ENCODE results near the gene CTSH. TPM values are rescaled to one million over a fixed set of nuclear protein-coding genes. Genes with fewer than 3 reads are reported as not detected.

CTSH gene
- total and polyA plus RNA-seq, 2 of the 13 experiments (the other 11 are each of a cell fraction or from before 2014, with no cell fraction given), result 265 to 653 TPM

DNA sequence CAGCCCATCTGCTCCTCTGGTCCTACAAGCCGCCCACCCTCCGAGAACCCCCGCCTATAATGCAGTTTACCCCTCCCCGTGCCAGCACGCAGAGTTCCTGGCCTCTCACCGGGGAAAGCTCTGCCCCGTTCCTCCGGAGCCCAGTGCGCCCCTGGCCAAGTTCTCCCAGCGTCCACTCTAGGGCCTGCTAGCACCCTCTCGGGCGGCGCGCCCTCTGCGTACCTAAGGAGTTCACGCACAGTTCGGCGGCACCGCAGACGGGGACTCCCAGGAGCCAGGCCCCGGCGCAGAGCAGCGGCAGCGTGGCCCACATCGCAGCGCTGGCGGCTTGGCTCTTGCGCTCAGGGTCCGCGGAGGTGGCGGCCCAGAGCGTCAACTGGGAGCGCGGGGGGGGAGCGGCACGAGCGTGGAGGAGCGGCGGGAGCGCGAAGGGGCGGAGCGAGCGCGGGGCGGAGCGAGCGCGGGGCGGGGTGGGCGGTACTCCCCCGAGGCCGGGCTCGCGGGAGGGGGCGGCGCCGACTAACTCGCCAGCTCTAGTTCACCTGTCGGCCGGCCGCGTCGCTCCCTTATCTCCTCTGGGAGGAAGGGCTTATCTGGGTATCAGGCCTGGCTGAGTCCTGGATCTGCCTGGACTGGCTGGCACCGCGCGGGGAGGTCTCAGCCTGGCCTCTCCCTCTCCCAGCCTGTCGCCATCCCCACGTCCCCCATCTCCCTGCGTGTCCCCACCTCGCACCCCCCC is at the start of gene CTSH (continued):
- peak; percentile 78 for TF ChIP-seq HIVEP1 (CRISPR knock-in tag; IDR thresholded peaks at IDR 0.05)
- TF ChIP-seq ARID2 (CRISPR knock-in tag; IDR thresholded peaks at IDR 0.05; ENCODE audit: borderline replicate concordance), result no peak
- TF ChIP-seq, protein P1, sequence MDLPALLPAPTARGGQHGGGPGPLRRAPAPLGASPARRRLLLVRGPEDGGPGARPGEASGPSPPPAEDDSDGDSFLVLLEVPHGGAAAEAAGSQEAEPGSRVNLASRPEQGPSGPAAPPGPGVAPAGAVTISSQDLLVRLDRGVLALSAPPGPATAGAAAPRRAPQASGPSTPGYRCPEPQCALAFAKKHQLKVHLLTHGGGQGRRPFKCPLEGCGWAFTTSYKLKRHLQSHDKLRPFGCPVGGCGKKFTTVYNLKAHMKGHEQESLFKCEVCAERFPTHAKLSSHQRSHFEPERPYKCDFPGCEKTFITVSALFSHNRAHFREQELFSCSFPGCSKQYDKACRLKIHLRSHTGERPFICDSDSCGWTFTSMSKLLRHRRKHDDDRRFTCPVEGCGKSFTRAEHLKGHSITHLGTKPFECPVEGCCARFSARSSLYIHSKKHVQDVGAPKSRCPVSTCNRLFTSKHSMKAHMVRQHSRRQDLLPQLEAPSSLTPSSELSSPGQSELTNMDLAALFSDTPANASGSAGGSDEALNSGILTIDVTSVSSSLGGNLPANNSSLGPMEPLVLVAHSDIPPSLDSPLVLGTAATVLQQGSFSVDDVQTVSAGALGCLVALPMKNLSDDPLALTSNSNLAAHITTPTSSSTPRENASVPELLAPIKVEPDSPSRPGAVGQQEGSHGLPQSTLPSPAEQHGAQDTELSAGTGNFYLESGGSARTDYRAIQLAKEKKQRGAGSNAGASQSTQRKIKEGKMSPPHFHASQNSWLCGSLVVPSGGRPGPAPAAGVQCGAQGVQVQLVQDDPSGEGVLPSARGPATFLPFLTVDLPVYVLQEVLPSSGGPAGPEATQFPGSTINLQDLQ (CRISPR knock-in tag; IDR thresholded peaks at IDR 0.05), result no peak
- peak; percentile 66; the same call in 1 of the 2 replicates for TF ChIP-seq ZNF878 (CRISPR knock-in tag; IDR thresholded peaks at IDR 0.05)
- TF ChIP-seq, protein P2, sequence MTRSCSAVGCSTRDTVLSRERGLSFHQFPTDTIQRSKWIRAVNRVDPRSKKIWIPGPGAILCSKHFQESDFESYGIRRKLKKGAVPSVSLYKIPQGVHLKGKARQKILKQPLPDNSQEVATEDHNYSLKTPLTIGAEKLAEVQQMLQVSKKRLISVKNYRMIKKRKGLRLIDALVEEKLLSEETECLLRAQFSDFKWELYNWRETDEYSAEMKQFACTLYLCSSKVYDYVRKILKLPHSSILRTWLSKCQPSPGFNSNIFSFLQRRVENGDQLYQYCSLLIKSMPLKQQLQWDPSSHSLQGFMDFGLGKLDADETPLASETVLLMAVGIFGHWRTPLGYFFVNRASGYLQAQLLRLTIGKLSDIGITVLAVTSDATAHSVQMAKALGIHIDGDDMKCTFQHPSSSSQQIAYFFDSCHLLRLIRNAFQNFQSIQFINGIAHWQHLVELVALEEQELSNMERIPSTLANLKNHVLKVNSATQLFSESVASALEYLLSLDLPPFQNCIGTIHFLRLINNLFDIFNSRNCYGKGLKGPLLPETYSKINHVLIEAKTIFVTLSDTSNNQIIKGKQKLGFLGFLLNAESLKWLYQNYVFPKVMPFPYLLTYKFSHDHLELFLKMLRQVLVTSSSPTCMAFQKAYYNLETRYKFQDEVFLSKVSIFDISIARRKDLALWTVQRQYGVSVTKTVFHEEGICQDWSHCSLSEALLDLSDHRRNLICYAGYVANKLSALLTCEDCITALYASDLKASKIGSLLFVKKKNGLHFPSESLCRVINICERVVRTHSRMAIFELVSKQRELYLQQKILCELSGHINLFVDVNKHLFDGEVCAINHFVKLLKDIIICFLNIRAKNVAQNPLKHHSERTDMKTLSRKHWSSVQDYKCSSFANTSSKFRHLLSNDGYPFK (CRISPR knock-in tag; IDR thresholded peaks at IDR 0.05; ENCODE audit: borderline replicate concordance), result 0 out of 2 replicates have a peak, but pooled peaks have one; percentile 31
- peak; percentile 81 for TF ChIP-seq SPEN (CRISPR knock-in tag; IDR thresholded peaks at IDR 0.05; ENCODE audit: low read depth)
- no peak for TF ChIP-seq ZNF777 (CRISPR knock-in tag; IDR thresholded peaks at IDR 0.05)
- TF ChIP-seq, protein P3, sequence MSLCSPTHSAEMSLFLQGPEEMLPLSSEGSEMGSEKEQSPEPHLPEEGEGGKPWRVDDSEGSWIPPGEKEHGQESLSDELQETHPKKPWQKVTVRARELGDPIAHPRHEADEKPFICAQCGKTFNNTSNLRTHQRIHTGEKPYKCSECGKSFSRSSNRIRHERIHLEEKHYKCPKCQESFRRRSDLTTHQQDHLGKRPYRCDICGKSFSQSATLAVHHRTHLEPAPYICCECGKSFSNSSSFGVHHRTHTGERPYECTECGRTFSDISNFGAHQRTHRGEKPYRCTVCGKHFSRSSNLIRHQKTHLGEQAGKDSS (CRISPR knock-in tag; IDR thresholded peaks at IDR 0.05; ENCODE audit: borderline replicate concordance, low read depth), result no peak; the same call in 1 of the 2 replicates
- TF ChIP-seq, protein P4, sequence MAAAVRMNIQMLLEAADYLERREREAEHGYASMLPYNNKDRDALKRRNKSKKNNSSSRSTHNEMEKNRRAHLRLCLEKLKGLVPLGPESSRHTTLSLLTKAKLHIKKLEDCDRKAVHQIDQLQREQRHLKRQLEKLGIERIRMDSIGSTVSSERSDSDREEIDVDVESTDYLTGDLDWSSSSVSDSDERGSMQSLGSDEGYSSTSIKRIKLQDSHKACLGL (CRISPR knock-in tag; IDR thresholded peaks at IDR 0.05), result peak; percentile 79
- peak; percentile 85 for TF ChIP-seq MXD4 (CRISPR knock-in tag; IDR thresholded peaks at IDR 0.05)
- TF ChIP-seq, protein P5, sequence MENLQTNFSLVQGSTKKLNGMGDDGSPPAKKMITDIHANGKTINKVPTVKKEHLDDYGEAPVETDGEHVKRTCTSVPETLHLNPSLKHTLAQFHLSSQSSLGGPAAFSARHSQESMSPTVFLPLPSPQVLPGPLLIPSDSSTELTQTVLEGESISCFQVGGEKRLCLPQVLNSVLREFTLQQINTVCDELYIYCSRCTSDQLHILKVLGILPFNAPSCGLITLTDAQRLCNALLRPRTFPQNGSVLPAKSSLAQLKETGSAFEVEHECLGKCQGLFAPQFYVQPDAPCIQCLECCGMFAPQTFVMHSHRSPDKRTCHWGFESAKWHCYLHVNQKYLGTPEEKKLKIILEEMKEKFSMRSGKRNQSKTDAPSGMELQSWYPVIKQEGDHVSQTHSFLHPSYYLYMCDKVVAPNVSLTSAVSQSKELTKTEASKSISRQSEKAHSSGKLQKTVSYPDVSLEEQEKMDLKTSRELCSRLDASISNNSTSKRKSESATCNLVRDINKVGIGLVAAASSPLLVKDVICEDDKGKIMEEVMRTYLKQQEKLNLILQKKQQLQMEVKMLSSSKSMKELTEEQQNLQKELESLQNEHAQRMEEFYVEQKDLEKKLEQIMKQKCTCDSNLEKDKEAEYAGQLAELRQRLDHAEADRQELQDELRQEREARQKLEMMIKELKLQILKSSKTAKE (CRISPR knock-in tag; IDR thresholded peaks at IDR 0.05; ENCODE audit: borderline replicate concordance), result 0 out of 2 replicates have a peak, but pooled peaks have one; percentile 55
- TF ChIP-seq ZNF253 (CRISPR knock-in tag; IDR thresholded peaks at IDR 0.05; ENCODE audit: borderline replicate concordance), result no peak
- no peak for TF ChIP-seq ZNF557 (CRISPR knock-in tag; IDR thresholded peaks at IDR 0.05)
- TF ChIP-seq ZNF337 (CRISPR knock-in tag; IDR thresholded peaks at IDR 0.05; ENCODE audit: borderline replicate concordance, low read depth), result no peak
- TF ChIP-seq ZNF570 (CRISPR knock-in tag; IDR thresholded peaks at IDR 0.05; ENCODE audit: borderline replicate concordance), result 0 out of 2 replicates have a peak, but pooled peaks have one; percentile 88
- TF ChIP-seq STAT5B (CRISPR knock-in tag; IDR thresholded peaks at IDR 0.05), result no peak
- peak; percentile 64; the same call in 1 of the 2 replicates for TF ChIP-seq KDM3A (CRISPR knock-in tag; IDR thresholded peaks at IDR 0.05; ENCODE audit: low read depth)
